GM12878 (cell line): ENCODE measurements around the gene BCL2L13. TPM values are rescaled to one million over a fixed set of nuclear protein-coding genes. Genes with fewer than 3 reads are reported as not detected.
"Not testable (repeated sequence)": the region's sequence is repeated elsewhere in the genome, so short reads cannot be mapped to it uniquely, and the experiment has no call there.

ENCODE experiments used
- ATAC-seq: fragments of 200-7000 bp; cut with Tn5 transposase; 3 replicates; pipeline ENCODE4 v1.9.1; 2020; ENCODE audit warnings: mild to moderate bottlenecking, moderate library complexity
- BruUV-seq: library from RNA; stranded (reverse); fragments of 400-500 nt; replicated peaks from 2 replicates; lab custom pipeline; 2021; lab: Mats Ljungman, UMichigan
- CTCF ChIA-PET: fragments of 300-600 bp; sonication (Branson Sonifier 250); formaldehyde crosslinking; extraction: SDS; loops from one replicate; lab custom pipeline; 2021; ENCODE audit warnings: inconsistent platforms; lab: Yijun Ruan, JAX
- POLR2A ChIA-PET: fragments of 350-600 bp; formaldehyde crosslinking; extraction: SDS; loops from one replicate; lab custom pipeline; 2021; ENCODE audit warnings: inconsistent platforms; lab: Charles Lee
- RAD21 ChIA-PET: fragments of 300-600 bp; sonication (Branson Sonifier 250); formaldehyde crosslinking; loops from one replicate; lab custom pipeline; 2023; ENCODE audit warnings: antibody characterized with exemption; ENCODE audit not compliant: unreplicated experiment; lab: Charles Lee
- SMC1A ChIA-PET: fragments of 300-600 bp; sonication (Branson Sonifier 250); formaldehyde crosslinking; loops from one replicate; lab custom pipeline; 2023; ENCODE audit not compliant: unreplicated experiment, uncharacterized antibody; lab: Charles Lee
- DNase-seq: peaks from one replicate; pipeline ENCODE4 v3.0.0-alpha.2; 2011; ENCODE audit warnings: low read depth, low spot score
- FAIRE-seq: peaks from 3 replicates; lab custom pipeline; 2011; peaks lifted over from hg19 to GRCh38; lab: Jason Lieb, UNC
- H2AFZ ChIP-seq: 2 replicates; pipeline ENCODE4 v1.6.0; 2011; ENCODE audit warnings: low read depth, low read length, control low read depth; ENCODE audit not compliant: control insufficient read depth
- H3K27ac ChIP-seq: 2 replicates; pipeline ENCODE4 v1.5.1; 2011; ENCODE audit warnings: control low read depth; ENCODE audit not compliant: control insufficient read depth, insufficient read depth
- H3K27me3 ChIP-seq, 2 experiments: replicated peaks in 1 of 2; 2 replicates each; pipeline versions ENCODE4 v1.6.0 to v1.6.1; 2011; ENCODE audit warnings: low read length in 1 of 2; ENCODE audit not compliant: control insufficient read depth in 2 of 2, insufficient read depth in 2 of 2
- H3K36me3 ChIP-seq, 2 experiments: 2 replicates each; pipeline ENCODE4 v1.5.1; 2011; ENCODE audit warnings: low read length in 1 of 2; ENCODE audit not compliant: control insufficient read depth in 2 of 2, insufficient read depth in 2 of 2
- H3K4me1 ChIP-seq: 2 replicates; pipeline ENCODE4 v1.6.1; 2011; ENCODE audit warnings: mild to moderate bottlenecking, low read length, moderate library complexity, mixed read lengths; ENCODE audit not compliant: control insufficient read depth, insufficient read depth
- H3K4me2 ChIP-seq: 2 replicates; pipeline ENCODE4 v1.6.0; 2011; ENCODE audit warnings: control low read depth; ENCODE audit not compliant: control insufficient read depth, insufficient read depth
- H3K4me3 ChIP-seq: fragments of 200-600 bp; sonication (generic); 2 replicates; pipeline ENCODE4 v1.5.1; 2016
- H3K79me2 ChIP-seq: 2 replicates; pipeline ENCODE4 v1.6.0; 2011; ENCODE audit warnings: low read length; ENCODE audit not compliant: control insufficient read depth, insufficient read depth
- H3K9ac ChIP-seq: 2 replicates; pipeline ENCODE4 v1.8.0; 2011; ENCODE audit warnings: low read length, control low read depth, mixed read lengths; ENCODE audit not compliant: control insufficient read depth, insufficient read depth
- H3K9me3 ChIP-seq: replicated peaks from 3 replicates; pipeline ENCODE4 v1.5.1; 2011; ENCODE audit warnings: mild to moderate bottlenecking, low read length; ENCODE audit not compliant: control insufficient read depth, insufficient read depth
- H4K20me1 ChIP-seq: 2 replicates; pipeline ENCODE4 v1.6.0; 2011; ENCODE audit not compliant: control insufficient read depth, insufficient read depth
- BCL11A ChIP-seq: IDR thresholded peaks from 2 replicates; pipeline ENCODE4 v1.6.1; 2011; ENCODE audit warnings: low read depth, low read length
- EP300 ChIP-seq, 2 experiments: fragments of 150-350 bp in 1 of 2; IDR thresholded peaks; 2 replicates each; pipeline ENCODE4 v1.6.1; 2011 to 2012; ENCODE audit warnings: low read depth in 2 of 2, low read length in 2 of 2, borderline replicate concordance in 1 of 2, improper control_type of control experiment in 1 of 2, inconsistent platforms in 1 of 2; ENCODE audit not compliant: control insufficient read depth in 1 of 2
- GATAD2B ChIP-seq: fragments of 450-650 bp; conservative IDR thresholded peaks from 2 replicates; pipeline ENCODE4 v1.6.1; 2017; ENCODE audit warnings: low read depth, mild to moderate bottlenecking, moderate library complexity
- PBX3 ChIP-seq: IDR thresholded peaks from 2 replicates; pipeline ENCODE4 v1.6.1; 2011; ENCODE audit warnings: mild to moderate bottlenecking, low read depth, low read length, moderate library complexity; ENCODE audit not compliant: insufficient replicate concordance
- WGBS: methylation state at CpG from one replicate; pipeline ENCODE4 v1.1.6; 2016; ENCODE audit warnings: low lambda C conversion rate; ENCODE audit not compliant: insufficient replicate concordance, insufficient coverage; ENCODE audit errors: missing lambda C conversion rate; 5-methylcytosine and 5-hydroxymethylcytosine counted together
- in situ Hi-C: fragments of 300-500 bp; cut with MboI; formaldehyde crosslinking; loops from 9 replicates; pipeline ENCODE4 v1.14.3; 2018; ENCODE audit warnings: mixed read lengths
- intact Hi-C: fragments of 100-400 bp; cut with micrococcal nuclease; formaldehyde crosslinking; loops from one replicate; pipeline ENCODE4 v1.14.2; 2022; ENCODE audit not compliant: unreplicated experiment
- polyA plus RNA-seq, 11 experiments: library from polyadenylated mRNA; depleted of rRNA in 4 of 11; unstranded in 6 of 11; stranded (reverse) in 5 of 11; fragments of >200 nt; fragmentation: Nextera tagmentation in 4 of 11; fragmentation: Illumina TruSeq in 1 of 11; extraction: Ambion mirVana in 4 of 11; extraction: Trizol in 1 of 11; gene quantifications; 1 replicate in 1 of 11; 2 replicates in 10 of 11; pipeline versions ENCODE4 v1.2.1 to v1.2.3, GENCODE V29; 2011 to 2016; ENCODE audit warnings: inconsistent platforms in 2 of 11, missing spikeins in 2 of 11, low read depth in 1 of 11
- total RNA-seq, 4 experiments: library from RNA; depleted of rRNA in 3 of 4; stranded (reverse); fragments of >200 nt in 3 of 4; fragmentation: Illumina TruSeq in 1 of 4; extraction: Trizol in 1 of 4; gene quantifications; 2 replicates each; pipeline versions ENCODE4 v1.2.1 to v1.2.3, GENCODE V29; 2013 to 2021

Gene BCL2L13
- total and polyA plus RNA-seq, 10 of the 15 experiments (the other 5 are each of a cell fraction or from before 2014, with no cell fraction given) = 18.6 to 30.6 (median 28.2) TPM

GRCh38 chr22:17671521-17672092 is 33.0 kb downstream of the BCL2L13 start:
- SMC1A ChIA-PET = interaction anchor here (1.2 kb wide), 1 partner anchor 21 kb away, joined by 3 read pairs; no protein-coding TSS in a partner anchor
- H3K27ac ChIP-seq, ATAC-seq, DNase-seq, H3K4me2 ChIP-seq, RAD21 ChIA-PET, H3K9ac ChIP-seq, in situ Hi-C loops, H2AFZ ChIP-seq, H3K9me3 ChIP-seq, H3K4me1 ChIP-seq, H3K4me3 ChIP-seq, H3K79me2 ChIP-seq, CTCF ChIA-PET, FAIRE-seq, H4K20me1 ChIP-seq, BruUV-seq, H3K36me3 ChIP-seq, intact Hi-C loops, H3K27me3 ChIP-seq: not testable (repeated sequence)
- POLR2A ChIA-PET = interaction anchor here (0.7 kb wide), 1 partner anchor 869 kb away, joined by 3 read pairs; no protein-coding TSS in a partner anchor
- 96% methylated on average over 10 of the region's 10 CpGs for WGBS

GRCh38 chr22:17672417-17672991 is 33.9 kb downstream of the BCL2L13 start:
- CTCF ChIA-PET = interaction anchor here (0.9 kb wide), 1 partner anchor 13 kb away, joined by 3 read pairs; no protein-coding TSS in a partner anchor

More at GRCh38 chr22:17672417-17672991, 33.9 kb downstream of the BCL2L13 start:
- intact Hi-C loops (no loop called here), in situ Hi-C loops (no loop called here)
- Histone ChIP-seq H3K4me1 (no peaks in the 10 kb centered on the region), H3K4me2 (no peak overlapping the region), H3K27me3 (no peaks in the 10 kb centered on the region), H2AFZ (no peak overlapping the region), H3K27ac (no peak overlapping the region), H4K20me1 (no peaks in the 10 kb centered on the region), H3K79me2 (no peaks in the 10 kb centered on the region), H3K9ac (no peak overlapping the region), H3K9me3 (no peaks in the 10 kb centered on the region), H3K4me3 (no peak overlapping the region), H3K36me3 (no peaks in the 10 kb centered on the region; a peak in 1 of 4 replicates)
- FAIRE-seq (no peak), ATAC-seq (no peak), DNase-seq (no peak)
- BruUV-seq = no TSS peak
- WGBS = 97% methylated on average over 2 of the region's 2 CpGs
- no peak for TF ChIP-seq GATAD2B
- no peak for TF ChIP-seq BCL11A
- TF ChIP-seq PBX3 = no peak
- TF ChIP-seq EP300 (IDR thresholded peaks at IDR 0.05; ENCODE audit: borderline replicate concordance in 1 of 2, control insufficient read depth in 1 of 2, low read depth in 2 of 2, low read length in 2 of 2) = no peak
- ChIA-PET RAD21 (no interaction called here), POLR2A (no interaction called here), SMC1A (interaction anchor here (1.2 kb wide), 1 partner anchor 20 kb away, joined by 3 read pairs; no protein-coding TSS in a partner anchor)
